Uterus (tissue), 2 donors: ENCODE results near the gene EBI3.

Source experiments
- CTCF ChIP-seq, 4 experiments: fragments of 200-600 bp in 2 of 4; fragments of 450-650 bp in 2 of 4; sonication (generic) in 2 of 4; IDR thresholded peaks; one replicate each; pipeline ENCODE4 v1.5.1; 2016 to 2019; ENCODE audit warnings: antibody characterized with exemption in 4 of 4, mild to moderate bottlenecking in 2 of 4, moderate library complexity in 1 of 4
- POLR2A ChIP-seq, 2 donors: fragments of 450-650 bp; IDR thresholded peaks; one replicate each; pipeline ENCODE4 v1.6.1; 2016; ENCODE audit warnings: antibody characterized with exemption in 2 of 2, mild to moderate bottlenecking in 1 of 2, moderate library complexity in 1 of 2

- no peak for TF ChIP-seq POLR2A (IDR thresholded peaks at IDR 0.05)
- no peak for TF ChIP-seq CTCF (IDR thresholded peaks at IDR 0.05)
Measured at GRCh38 chr19:4208385-4209094, 20.8 kb upstream of the EBI3 start.
